Cerebellar cortex (tissue), 1 donor: ENCODE measurements around the gene FILIP1.
A peak's percentile ranks its signal among the peaks of the same experiment; 100 is the strongest.

Source experiments
- DNase-seq: peaks from one replicate; pipeline ENCODE4 v3.0.0-alpha.2; 2015; ENCODE audit warnings: low spot score

The FILIP1 gene

DNA sequence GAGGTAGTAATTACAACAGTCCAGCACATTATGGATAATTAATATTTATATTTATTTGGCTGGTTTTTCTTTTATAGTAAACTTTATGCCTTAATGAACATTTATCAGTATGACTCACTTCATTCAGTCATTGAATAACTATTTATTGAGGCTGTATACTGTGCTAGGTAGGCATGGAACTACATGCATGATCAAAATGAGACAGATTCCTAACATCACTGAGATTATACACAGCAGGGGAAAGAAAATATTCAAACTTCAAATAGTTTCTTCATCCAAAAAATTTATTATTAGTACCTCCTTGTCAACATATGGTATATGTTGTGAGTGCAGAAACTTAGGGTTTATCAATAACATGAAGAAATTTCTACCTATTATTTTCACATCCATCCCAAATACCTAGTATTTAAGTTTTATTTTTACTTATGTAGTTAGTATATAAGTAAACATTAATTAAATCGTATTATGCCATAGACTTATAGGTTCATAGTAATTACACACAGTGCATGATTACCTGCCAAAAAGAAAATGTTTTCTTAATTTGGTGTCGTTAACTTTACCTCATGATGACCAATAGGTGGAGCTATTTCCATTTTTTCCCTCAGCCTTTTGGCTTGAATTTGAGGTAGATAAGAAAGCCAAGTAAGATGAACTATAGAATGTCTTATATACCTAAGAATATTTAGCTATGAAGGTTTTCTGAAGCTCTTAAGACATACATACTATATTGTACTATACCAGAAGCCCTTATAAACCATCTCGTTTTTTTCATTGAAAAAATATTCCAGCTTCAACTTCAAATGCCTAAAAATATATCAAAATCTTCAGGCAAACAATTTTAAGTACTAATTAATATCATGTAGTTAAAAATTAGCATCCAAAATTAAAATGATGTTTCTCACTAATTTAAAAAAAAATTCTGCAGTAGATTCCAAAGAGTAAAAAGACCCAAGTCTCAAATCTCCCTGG, 196.5 kb downstream of the FILIP1 start:
- DNase-seq: peak; percentile 73

DNA sequence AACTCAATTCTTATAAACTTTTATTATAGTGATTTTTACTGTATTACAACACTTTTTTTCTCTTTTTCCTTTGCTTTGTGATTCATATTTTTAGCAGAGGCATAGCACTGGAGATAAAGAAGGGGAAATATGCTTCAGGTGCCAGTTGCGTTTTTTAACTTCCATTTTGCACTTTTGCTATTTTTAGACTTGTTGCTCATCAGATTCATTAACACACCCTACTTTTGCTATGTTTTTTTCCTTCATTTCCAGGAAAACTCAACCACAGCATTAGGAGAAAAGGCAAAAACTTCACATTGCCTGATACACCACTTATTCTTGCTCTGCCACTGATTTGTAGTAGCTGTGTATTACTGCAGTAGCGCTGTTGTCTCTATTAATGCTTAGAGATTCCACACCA, 201.0 kb downstream of the FILIP1 start:
- DNase-seq: no peak

- no peak for DNase-seq
These were observed 201.9 kb downstream of the FILIP1 start for GRCh38 chr6:75291744-75292143.

DNA sequence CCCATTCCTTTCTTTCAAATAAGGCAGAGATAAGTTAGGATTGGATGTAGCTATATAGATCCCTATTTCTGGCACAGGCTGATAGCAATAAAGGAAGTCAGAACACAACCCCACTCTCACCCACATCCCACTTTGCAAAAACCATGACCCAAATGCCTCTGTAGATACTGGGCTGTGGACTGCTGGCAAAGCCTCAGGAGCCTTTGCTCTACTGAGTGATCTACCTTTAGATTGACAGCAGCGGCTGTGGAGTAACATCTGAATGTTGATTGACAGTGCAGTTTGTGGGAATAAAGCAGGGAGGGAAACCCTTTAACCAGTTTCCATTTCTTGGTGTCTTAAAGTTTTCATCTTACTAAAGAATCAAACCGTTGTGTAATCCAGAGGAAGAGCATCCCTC, 202.3 kb downstream of the FILIP1 start:
- no peak for DNase-seq

DNA sequence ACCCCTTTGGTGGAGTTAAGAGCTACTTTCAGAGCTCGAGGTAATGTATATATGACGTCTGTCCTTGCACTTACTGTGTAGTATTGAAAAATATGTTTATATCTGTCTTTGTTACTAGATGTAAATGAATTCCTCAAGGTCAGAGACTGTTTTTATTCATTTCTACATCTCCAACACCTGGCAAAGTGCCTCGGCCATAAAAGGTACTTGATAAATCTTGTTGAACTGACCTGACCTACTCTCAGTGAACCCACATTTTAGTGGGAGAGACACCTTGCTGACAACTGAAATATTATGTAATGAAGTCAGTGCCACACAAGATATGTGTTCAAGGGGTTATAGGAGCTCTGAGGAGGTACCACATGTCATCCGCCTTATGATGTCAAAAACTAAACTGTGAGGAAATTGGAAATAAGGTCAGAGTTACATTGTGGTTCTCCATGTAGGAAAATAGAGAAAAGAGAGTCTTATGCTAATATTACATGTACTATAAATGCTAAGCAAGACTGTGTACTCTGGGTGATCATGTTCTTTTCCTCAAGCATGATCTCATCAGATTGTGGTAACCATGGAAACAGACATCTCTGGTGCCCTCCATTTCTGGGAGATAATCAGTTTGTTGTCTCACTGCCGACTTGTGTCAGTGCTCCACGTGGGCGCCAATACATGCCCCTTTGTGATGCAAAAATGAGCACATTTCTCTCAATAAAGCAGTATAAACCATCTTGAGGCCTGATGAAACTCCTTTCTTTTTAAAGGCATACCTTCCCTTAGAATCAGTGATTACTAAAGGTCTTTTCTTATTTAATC, 203.3 kb downstream of the FILIP1 start:
- DNase-seq: no peak

DNA sequence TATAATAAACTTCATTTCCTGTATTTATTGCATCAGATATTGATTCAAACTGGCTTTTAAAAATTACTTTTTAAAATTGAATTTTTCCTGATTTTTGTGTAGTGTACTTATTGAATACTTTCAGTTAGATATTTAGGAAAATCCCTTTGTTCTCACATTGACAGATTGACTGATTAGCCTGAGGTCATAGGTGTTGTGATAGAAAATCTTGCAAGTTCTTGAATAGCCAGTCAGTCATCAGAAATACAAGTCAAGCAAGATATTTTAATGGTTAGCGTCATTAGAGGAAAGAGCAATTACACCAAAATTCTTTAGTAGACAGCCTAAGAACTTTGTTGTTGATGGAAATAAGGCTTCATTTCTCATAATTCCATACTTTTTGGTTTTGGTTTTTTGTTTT, 205.6 kb downstream of the FILIP1 start:
- no peak for DNase-seq

DNA sequence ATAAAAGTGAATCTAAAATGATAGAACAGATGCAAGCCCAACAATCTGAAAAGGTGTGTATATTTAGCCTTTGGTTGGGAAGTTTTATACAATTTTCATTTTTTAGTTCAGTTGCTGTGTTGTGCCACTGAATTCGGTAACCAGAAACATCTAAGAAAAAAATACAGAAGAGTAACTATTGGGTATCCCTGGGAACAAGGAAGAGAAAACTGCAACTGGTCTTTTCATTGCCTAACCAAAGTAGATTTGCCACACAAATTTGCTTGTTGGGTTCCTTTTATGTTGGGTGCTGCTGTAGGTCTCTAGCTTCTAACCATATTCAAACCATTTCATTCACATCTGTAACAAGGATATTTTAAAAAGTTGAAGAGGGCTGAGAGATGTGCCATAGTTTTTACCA, 206.2 kb downstream of the FILIP1 start:
- no peak for DNase-seq

- DNase-seq: no peak
These were observed 206.6 kb downstream of the FILIP1 start for GRCh38 chr6:75286955-75287354.

- no peak for DNase-seq
These were observed 208.3 kb downstream of the FILIP1 start for GRCh38 chr6:75285283-75285639.

DNA sequence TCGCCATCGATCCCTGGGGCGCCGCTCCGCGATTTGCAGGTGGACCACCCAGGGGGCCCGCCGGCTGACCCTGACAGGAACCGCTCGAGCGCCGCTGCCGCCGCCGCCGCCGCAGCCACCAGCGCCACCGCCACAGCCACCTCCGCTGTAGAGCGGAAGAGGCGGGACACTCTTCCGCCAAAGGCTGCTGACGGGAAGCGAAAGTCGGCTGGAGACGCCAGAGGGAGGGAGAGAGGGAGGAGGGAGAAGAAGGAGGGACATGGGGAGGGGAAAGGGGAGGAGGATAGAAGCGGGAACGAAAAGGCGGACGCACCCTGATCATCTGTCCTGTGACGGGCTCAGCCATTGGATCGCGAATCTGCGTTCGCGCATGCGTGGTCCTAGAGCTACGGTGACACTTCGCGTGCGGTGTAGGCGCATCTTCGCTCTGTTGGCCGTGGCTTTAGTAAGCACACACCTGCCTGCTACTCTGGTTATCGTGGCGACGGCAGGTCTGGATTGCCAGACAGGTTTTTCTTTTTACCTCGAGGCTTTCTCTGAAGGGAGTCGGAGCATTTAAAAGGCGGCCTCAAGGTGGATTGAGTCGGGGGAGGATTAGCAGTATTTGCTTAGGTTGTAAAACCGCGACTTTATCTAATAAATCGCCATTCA, 208.8 kb downstream of the FILIP1 start, which contains the start of gene TMEM30A:
Gene TMEM30A, minus strand, starts transcription at position 161 of the 651 bp plus-strand sequence. Its CDS starts 154 bp downstream, at position 7.
- peak; percentile 100 for DNase-seq

GRCh38 chr6:75283907-75284631, 209.5 kb downstream of the FILIP1 start:
- no peak for DNase-seq

- DNase-seq: no peak
These were observed 210.9 kb downstream of the FILIP1 start for GRCh38 chr6:75282706-75283105.

DNA sequence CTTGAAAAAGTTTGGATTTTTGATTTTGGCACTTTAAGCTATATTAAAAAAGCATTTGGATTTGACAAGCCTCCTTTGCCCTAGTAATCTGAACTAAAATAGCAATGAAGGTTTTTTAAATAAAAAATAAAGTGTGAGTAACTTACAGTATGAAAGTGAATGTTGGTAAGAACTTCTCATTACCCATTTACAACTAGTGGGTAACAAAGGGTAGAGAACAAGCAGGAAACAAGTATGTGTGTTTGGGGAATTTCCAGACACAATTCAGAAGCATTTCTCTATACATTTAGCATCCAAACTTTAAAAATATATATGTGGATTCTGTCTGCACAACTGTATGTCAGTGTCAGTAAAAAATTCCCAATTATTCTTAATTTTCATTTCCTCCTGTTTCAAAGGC, 211.9 kb downstream of the FILIP1 start:
- no peak for DNase-seq

DNA sequence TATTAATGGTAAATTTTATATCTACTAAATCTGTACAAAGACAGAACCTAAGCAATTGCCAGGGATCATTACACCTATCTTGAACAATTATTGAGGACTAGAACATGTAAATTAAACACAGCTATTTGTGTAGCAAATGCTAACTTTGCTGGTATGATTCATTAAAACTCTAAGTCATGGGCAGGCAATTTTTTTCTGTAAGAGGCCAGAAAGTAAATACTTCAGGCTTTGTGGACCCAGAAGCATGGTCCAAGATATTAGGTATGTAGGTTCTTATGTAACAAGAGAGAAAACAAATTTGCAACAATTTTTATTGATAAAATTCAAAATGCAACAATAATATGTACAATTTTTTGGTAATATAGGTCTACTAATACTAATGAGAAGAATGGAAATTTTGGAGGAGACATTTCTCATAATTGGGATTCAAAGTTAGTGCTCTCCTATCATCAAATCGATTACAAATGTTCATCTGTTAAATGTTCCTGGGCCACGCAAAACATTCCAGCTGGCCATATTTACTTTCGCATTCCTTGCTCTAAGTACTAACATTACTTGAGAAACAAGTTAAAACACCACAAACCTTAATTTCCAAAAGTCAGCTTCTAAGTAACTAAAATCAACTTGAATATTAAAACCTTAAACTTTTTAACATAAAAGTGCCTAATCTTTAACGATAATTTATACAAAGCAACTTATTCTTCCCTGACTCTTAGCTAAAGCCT, 213.3 kb downstream of the FILIP1 start:
- no peak for DNase-seq

DNA sequence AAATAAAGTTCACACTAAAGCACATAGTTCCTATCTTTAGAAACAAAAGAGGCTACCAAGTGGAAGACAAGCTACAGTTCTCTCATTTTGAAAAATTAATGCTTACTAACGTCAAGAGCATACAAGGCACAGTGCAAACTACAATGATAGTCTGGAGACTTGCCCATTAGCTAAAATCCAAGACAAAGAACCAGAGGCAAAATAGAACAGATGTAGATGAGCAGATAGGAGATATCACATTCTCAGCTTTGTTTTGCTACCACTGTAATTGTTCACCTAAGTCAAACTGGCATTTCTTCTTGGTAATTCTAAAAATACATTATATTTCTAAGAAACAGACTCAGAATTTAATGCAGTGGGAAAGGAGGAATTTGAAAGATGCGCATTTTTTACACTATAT, 214.2 kb downstream of the FILIP1 start:
- DNase-seq: no peak

DNA sequence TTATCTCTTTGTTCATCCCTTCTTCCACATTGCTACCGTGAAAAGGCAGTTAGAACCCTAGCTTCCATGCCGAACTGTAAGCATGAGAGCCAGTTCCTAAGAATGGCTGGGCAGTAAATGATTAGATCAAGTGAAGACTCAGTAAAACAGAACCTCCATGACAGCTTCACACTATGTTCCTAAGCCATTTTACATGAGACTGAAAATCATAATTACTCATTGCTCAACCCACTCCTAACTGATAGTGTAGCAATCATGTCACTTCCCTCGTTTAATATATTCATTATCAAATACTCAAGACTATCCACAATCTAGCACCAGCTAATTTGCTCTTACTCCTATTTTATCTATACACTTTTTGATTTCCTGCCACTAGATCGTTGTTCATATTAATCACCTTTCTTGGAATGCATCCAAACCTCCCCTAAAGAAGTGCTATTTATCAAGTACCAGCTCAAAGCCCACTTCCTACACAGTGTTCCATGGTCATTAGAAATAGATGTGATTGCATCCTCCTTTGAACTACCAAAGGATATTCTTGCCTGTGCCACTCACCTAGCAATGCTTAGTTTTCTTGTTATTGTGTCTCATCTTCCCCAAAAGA, 215.0 kb downstream of the FILIP1 start:
- DNase-seq: no peak

- DNase-seq: no peak
These were observed 218.5 kb downstream of the FILIP1 start for GRCh38 chr6:75275067-75275466.

GRCh38 chr6:75273009-75273408, 220.6 kb downstream of the FILIP1 start:
- DNase-seq: no peak

GRCh38 chr6:75272145-75272840, 221.3 kb downstream of the FILIP1 start:
- DNase-seq: no peak

GRCh38 chr6:75268988-75269354, 224.6 kb downstream of the FILIP1 start:
- DNase-seq: no peak
